GM19240 (cell line): ENCODE data around the gene RPS6KA1.
"Not testable (repeated sequence)": the region's sequence is repeated elsewhere in the genome, so short reads cannot be mapped to it uniquely, and the experiment has no call there.

Experiments used
- DNase-seq: peaks from one replicate; pipeline ENCODE4 v3.0.0; 2011; ENCODE audit warnings: low spot score; ENCODE audit not compliant: insufficient read length

RPS6KA1 gene

DNA sequence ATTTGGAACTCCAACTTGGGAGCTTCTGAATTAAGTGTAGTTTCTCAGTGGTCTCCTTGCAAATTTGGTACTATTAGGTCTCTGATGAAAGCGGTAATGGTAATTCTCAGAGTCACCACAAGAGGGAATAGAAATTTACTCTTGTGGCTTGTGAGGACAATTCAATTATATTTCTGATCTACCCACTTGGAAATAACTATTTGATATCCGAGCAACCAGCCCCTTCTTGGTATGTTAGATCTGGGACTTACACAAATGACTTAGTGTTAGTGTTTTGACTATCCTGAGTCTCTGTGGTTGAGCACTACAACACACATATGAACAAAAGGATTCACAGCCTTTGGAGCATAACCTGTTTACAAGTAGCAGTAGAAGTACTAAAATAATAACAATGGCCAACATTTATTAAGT is 68.1 kb downstream of the RPS6KA1 start:
- DNase-seq: no peak

DNA sequence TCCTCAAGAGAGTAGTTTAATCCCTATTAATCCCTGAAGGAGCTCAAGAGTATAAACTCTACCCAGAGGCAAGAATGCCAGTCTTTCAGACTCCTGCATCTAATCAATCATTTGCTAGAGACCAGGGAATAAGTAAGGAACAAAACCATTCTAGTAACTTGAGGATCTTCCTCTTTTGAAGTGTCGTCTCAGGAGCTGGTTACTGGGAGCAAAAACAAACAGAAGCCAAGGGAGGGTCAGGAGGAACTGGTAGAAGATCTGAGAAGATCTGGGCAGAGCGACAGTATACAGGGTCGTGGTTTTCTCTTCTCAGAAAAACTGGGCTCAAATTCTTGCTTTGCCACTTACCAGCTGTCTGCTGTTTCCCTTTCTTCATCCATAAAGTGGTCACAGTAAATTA is 69.3 kb downstream of the RPS6KA1 start:
- no peak for DNase-seq

DNA sequence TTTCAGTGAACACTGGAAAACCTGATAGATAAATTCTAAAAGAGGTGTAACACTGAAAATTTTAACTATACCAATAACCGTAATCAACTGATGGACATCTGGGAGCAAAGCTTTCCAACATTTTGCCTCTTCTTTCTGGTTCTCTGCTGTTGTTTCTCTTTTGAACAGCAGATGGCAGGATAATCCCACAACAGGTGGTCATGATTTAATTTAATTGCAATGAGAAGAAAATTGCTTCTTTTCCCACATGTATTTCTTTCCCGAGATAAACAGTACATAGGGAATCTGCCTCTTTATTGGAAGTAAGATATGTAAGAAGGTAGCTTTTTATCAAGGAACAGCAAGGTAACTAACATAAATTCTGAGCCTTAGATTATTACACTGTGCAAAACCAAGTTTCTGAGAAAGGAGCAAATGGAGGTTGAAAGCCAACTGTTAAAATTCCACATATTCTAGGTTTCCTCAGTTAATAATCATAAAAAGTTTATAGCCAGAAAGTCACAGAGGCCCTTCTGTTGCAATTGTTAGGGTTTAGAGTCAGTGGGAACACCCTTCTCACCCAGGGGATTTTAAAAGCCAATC is 72.9 kb downstream of the RPS6KA1 start:
- no peak for DNase-seq

DNA sequence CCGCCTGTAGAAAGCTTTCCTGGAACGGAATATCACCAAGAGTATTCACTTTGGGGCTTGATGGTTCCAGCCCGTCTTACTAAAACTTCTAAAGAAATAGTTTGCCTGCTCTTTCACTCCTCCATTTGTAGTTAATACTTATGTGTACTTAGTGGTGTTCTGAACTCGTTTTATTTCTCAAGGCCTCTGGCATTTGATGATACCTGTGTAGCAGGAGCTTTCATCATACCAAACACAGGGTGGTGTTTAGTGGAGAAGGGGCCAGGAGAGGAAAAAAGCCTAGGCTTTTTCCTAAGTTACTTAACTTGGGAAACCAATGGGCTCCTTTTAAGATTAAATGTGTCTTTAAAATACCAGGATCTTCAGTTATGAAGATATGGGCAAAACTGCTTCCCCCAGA is 74.3 kb downstream of the RPS6KA1 start:
- DNase-seq: no peak

DNA sequence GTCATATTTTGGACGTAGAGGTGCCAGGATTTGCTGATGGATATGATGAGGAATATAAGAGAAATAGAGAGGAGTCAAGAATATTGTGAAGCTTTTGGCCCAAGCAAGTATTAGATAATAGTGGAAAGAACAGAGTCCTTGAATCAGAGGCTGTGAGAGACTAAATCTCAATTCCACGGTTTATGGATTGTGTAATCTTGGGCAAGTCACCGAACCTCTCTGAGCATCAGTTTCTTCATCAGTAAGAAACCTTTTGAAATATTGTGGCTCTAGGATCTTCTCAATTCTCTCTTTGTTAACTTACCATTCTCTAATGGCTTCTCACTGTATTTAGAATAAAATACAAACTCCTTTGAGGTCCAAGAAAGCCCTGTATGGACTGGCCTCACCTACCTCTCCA is 77.6 kb downstream of the RPS6KA1 start:
- DNase-seq: no peak

DNA sequence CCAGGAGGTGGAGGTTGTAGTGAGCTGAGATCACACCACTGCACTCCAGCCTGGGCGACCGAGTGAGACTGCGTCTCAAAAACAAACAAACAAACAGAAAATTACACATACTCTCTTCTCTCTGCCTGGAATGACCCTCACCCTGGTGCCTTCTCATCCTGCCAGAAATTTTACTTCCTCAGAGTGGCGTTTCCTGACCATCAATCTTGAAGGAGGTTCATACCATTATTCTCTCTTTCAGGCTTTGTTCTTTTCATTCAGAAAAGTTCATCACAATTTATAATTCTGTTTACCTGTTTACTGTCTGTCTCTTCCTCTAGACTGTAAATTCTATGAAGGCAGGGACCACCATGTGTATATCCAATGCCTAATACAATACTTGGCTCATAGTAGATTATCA is 79.3 kb downstream of the RPS6KA1 start:
- DNase-seq: no peak

DNA sequence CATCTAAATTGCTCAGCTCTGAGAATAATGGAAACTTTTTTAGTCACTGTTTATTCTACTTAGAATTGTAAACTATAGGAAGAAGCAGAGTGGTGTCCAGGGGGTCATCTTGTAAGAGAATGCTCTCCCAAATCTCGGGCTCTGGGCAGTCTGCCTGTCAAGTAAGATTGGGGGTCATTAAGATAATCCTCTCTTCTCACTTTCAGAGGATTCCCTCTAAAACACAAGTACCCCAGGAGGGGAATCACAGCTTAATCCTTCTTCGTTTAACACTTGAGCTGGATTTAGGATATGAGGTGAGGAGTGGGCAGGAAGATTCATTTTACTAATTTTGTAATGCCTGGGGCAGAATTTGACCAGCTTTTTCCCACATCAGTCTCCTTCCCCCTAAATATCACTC is 81.2 kb downstream of the RPS6KA1 start:
- DNase-seq: no peak

DNA sequence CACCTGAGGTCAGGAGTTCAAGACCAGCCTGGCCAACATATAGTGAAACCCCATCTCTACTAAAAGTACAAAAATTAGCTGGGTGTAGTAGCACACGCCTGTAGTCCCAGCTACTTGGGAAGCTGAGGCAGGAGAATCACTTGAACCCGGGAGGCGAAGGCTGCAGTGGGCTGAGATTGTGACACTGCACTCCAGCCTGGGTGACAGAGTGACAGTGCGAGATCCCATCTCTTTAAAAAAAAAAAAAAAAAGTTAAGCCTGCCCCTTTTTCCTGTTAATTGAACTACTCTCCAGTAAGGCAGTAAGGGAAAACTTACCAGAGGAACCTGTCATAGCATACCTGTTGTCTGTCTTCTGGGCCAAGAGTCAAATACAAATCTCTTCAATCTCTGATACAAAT is 83.1 kb downstream of the RPS6KA1 start:
- DNase-seq: not testable (repeated sequence)

DNA sequence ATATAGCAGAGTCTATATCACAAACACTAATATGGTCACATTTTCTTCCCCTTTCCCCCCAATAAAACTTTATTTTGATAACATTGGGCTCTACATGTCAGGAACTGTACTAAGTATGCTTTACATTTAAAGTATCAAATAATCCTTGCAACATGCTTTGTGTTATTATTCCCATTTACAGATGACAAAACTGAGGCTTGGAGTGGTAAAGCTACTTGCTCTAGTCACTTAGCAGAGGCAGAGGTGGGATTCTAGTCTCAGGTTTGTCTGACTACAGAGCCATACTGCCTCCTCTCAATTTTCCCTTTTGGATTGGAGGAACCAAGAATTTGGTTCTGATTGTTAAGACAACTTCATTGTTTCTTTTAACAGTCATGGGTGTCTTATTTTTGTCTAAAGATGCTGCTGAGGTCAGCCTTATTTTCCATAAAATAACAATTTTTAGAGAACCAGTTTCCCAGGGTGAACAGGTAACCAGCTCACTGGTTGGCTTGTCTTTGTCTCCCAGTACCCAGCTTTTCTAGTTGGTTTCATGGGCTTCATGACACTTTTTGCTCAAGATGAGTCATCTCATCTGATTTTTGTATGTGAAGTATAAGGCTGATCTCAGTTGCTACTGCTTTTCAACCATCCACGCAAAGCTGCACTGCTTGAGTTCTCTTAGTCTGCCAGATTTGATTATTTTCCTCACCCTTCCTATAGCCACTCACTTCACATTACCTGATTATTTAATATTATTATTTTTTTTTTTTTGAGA is 85.3 kb downstream of the RPS6KA1 start:
- no peak for DNase-seq

DNA sequence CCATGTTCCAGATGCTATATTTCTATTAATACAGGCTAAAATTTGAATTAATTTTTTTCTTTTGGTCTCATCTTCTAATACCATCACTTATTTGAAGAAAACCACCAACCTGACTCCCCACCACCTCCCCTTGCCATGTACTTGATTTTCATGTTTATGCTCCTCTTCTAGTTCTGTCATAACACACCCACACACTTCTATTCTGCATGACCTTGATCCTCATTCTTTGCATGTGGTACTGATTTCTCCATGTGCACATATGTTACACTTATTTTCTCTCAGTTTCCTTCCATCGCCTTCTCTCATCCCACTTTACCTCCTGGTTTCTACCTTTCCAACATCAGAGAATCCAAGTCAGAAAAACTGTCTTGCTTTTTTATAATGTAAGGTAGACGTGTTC is 87.3 kb downstream of the RPS6KA1 start:
- DNase-seq: no peak

DNA sequence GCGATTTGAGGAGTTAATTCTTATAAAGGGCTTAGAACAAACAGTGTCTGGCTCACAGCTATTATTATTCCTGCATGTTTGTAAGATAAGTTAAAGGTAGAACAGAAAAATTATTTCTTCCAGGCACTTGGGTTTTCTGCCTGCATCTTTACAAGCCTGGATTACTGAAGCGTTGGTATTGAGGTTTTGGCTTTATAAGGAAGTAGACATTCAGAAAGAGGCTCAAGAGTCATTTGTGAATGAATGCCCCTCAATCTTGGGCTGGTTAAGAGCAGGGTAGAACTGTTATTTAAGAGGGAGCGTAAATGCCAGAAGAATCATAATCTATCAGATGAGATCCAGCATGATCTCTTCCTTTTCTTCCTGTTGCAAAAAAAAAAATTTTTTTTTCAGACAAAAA is 89.0 kb downstream of the RPS6KA1 start:
- no peak for DNase-seq
